Liver (tissue), 9 donors: ENCODE results near the gene CUZD1. TPM values are rescaled to one million over a fixed set of nuclear protein-coding genes. Genes with fewer than 3 reads are reported as not detected.
"Not testable (repeated sequence)": the region's sequence is repeated elsewhere in the genome, so short reads cannot be mapped to it uniquely, and the experiment has no call there.

ENCODE experiments used
- DNase-seq: peaks from one replicate; pipeline ENCODE4 v3.0.0-alpha.2; 2017; ENCODE audit warnings: low spot score
- H3K27ac ChIP-seq, 2 donors: one replicate each; pipeline ENCODE4 v1.7.0; 2013; ENCODE audit warnings: inconsistent platforms in 2 of 2, low read length in 2 of 2, control low read depth in 1 of 2, low read depth in 1 of 2, mild to moderate bottlenecking in 1 of 2
- H3K27me3 ChIP-seq, 4 donors: one replicate each; pipeline versions ENCODE4 v1.6.1 to v1.7.0; 2013; ENCODE audit warnings: low read length in 3 of 4, inconsistent platforms in 1 of 4, mild to moderate bottlenecking in 1 of 4, moderate library complexity in 1 of 4; ENCODE audit not compliant: control insufficient read depth in 4 of 4, insufficient read depth in 4 of 4
- H3K36me3 ChIP-seq, 4 donors: one replicate each; pipeline versions ENCODE4 v1.6.1 to v1.7.0; 2013; ENCODE audit warnings: low read length in 3 of 4, mild to moderate bottlenecking in 3 of 4, low read depth in 1 of 4, moderate library complexity in 1 of 4; ENCODE audit not compliant: control insufficient read depth in 4 of 4, insufficient read depth in 3 of 4
- H3K4me1 ChIP-seq, 4 donors: one replicate each; pipeline versions ENCODE4 v1.6.1 to v1.7.0; 2013; ENCODE audit warnings: low read length in 3 of 4, mild to moderate bottlenecking in 3 of 4, moderate library complexity in 1 of 4; ENCODE audit not compliant: control insufficient read depth in 4 of 4, insufficient read depth in 4 of 4
- H3K4me3 ChIP-seq, 3 donors: one replicate each; pipeline versions ENCODE4 v1.6.1 to v1.7.0; 2013; ENCODE audit warnings: low read length in 3 of 3, control low read depth in 1 of 3, low read depth in 1 of 3, mild to moderate bottlenecking in 1 of 3
- H3K9ac ChIP-seq, 2 donors: one replicate each; pipeline ENCODE4 v1.7.0; 2013; ENCODE audit warnings: low read length in 2 of 2, mild to moderate bottlenecking in 2 of 2, moderate library complexity in 2 of 2, control low read depth in 1 of 2, low read depth in 1 of 2
- H3K9me3 ChIP-seq, 4 donors: one replicate each; pipeline versions ENCODE4 v1.6.1 to v1.7.0; 2013; ENCODE audit warnings: low read length in 3 of 4; ENCODE audit not compliant: control insufficient read depth in 4 of 4
- ATF3 ChIP-seq: IDR thresholded peaks from 2 replicates; pipeline ENCODE4 v1.6.1; 2016; ENCODE audit warnings: antibody characterized with exemption
- CTCF ChIP-seq: fragments of 150-350 bp; IDR thresholded peaks from 2 replicates; pipeline ENCODE4 v1.5.1; 2017; ENCODE audit warnings: improper control_type of control experiment, low read depth, low read length; ENCODE audit not compliant: missing input control
- FOXA1 ChIP-seq: IDR thresholded peaks from 2 replicates; pipeline ENCODE4 v1.6.1; 2016; ENCODE audit warnings: antibody characterized with exemption
- GABPA ChIP-seq, 2 donors: IDR thresholded peaks in 1 of 2; conservative IDR thresholded peaks in 1 of 2; 2 replicates each; pipeline ENCODE4 v1.6.1; 2016; ENCODE audit warnings: antibody characterized with exemption in 2 of 2, mild to moderate bottlenecking in 1 of 2, moderate library complexity in 1 of 2
- HNF4G ChIP-seq: IDR thresholded peaks from 2 replicates; pipeline ENCODE4 v1.6.1; 2016; ENCODE audit warnings: antibody characterized with exemption
- JUND ChIP-seq, 2 donors: IDR thresholded peaks; 2 replicates each; pipeline ENCODE4 v1.6.1; 2016; ENCODE audit warnings: antibody characterized with exemption in 2 of 2
- MAX ChIP-seq: IDR thresholded peaks from 2 replicates; pipeline ENCODE4 v1.6.1; 2016; ENCODE audit warnings: antibody characterized with exemption
- NR2F2 ChIP-seq: IDR thresholded peaks from 2 replicates; pipeline ENCODE4 v1.6.1; 2016; ENCODE audit warnings: antibody characterized with exemption
- RAD21 ChIP-seq, 2 donors: IDR thresholded peaks; 2 replicates each; pipeline ENCODE4 v1.6.1; 2016; ENCODE audit warnings: antibody characterized with exemption in 2 of 2, mild to moderate bottlenecking in 2 of 2
- REST ChIP-seq: IDR thresholded peaks from 2 replicates; pipeline ENCODE4 v1.6.1; 2016; ENCODE audit warnings: antibody characterized with exemption, mild to moderate bottlenecking
- RXRA ChIP-seq, 2 donors: IDR thresholded peaks; 2 replicates each; pipeline ENCODE4 v1.6.1; 2017 to 2018; ENCODE audit warnings: antibody characterized with exemption in 2 of 2, mild to moderate bottlenecking in 1 of 2
- SP1 ChIP-seq: IDR thresholded peaks from 2 replicates; pipeline ENCODE4 v1.6.1; 2018; ENCODE audit warnings: antibody characterized with exemption, mild to moderate bottlenecking
- TAF1 ChIP-seq: conservative IDR thresholded peaks from 2 replicates; pipeline ENCODE4 v1.6.1; 2016; ENCODE audit warnings: antibody characterized with exemption, mild to moderate bottlenecking
- YY1 ChIP-seq: IDR thresholded peaks from 2 replicates; pipeline ENCODE4 v1.6.1; 2016; ENCODE audit warnings: antibody characterized with exemption, mild to moderate bottlenecking
- ZBTB33 ChIP-seq: IDR thresholded peaks from 2 replicates; pipeline ENCODE4 v1.6.1; 2016; ENCODE audit warnings: antibody characterized with exemption
- WGBS: extraction: QIAGEN DNeasy Blood & Tissue Kit; methylation state at CpG from one replicate; pipeline ENCODE4 v1.1.7; 2013; 5-methylcytosine and 5-hydroxymethylcytosine counted together
- polyA plus RNA-seq, 2 donors: library from polyadenylated mRNA; stranded (reverse) in 1 of 2; unstranded in 1 of 2; fragments of 200-250 nt in 1 of 2; fragments of >200 nt in 1 of 2; fragmentation: Nextera tagmentation in 1 of 2; extraction: Ambion mirVana in 1 of 2; gene quantifications; one replicate each; pipeline versions ENCODE4 v1.2.1 to v1.2.3, GENCODE V29; 2013 to 2015
- total RNA-seq, 2 donors: library from RNA; depleted of rRNA; stranded (reverse); fragments of >200 nt; gene quantifications; one replicate each; pipeline ENCODE4 v1.2.3, GENCODE V29; 2014
- donor health status: healthy.
- donor health status: healthy.
- donor health status: healthy.
- donor health status: healthy.
- donor health status: healthy.

The CUZD1 gene
- total and polyA plus RNA-seq, 4 donors = 0.03 to 0.17 (median 0.10) TPM

GRCh38 chr10:122875843-122876466 lies 30.3 kb upstream of the CUZD1 start:
- Histone ChIP-seq H3K4me3 (no peak overlapping the region), H3K9me3 (no peaks in the 10 kb centered on the region), H3K27me3 (no peaks in the 10 kb centered on the region), H3K36me3 (no peaks in the 10 kb centered on the region), H3K9ac (no peak overlapping the region), H3K4me1 (peaks cover 5 to 16% (median 11%) of the 10 kb centered on the region in 4 donors), H3K27ac (no peak overlapping the region)
- 65% methylated on average over 6 of the region's 6 CpGs for WGBS
- TF ChIP-seq ZBTB33 (no peak), SP1 (no peak), JUND (IDR thresholded peaks at IDR 0.05) (no peak), REST (no peak), HNF4G (no peak), MAX (no peak), CTCF (no peak), TAF1 (no peak), FOXA1 (no peak), GABPA (IDR thresholded peaks at IDR 0.05 in 1 of 2, conservative IDR thresholded peaks at IDR 0.05 in 1 of 2) (no peak), NR2F2 (no peak), YY1 (no peak), RAD21 (IDR thresholded peaks at IDR 0.05) (no peak), RXRA (IDR thresholded peaks at IDR 0.05) (no peak), ATF3 (no peak)
- DNase-seq = no peak

- H3K4me1 ChIP-seq, H3K27me3 ChIP-seq, H3K4me3 ChIP-seq, H3K36me3 ChIP-seq, H3K9me3 ChIP-seq, H3K9ac ChIP-seq, DNase-seq, H3K27ac ChIP-seq: not testable (repeated sequence)
- 100% methylated on average over 1 of the region's 2 CpGs for WGBS
Observed at GRCh38 chr10:122871947-122872346, 26.3 kb upstream of the CUZD1 start.

- H3K27me3 ChIP-seq, H3K27ac ChIP-seq, H3K36me3 ChIP-seq, H3K9me3 ChIP-seq, H3K4me3 ChIP-seq, H3K9ac ChIP-seq, H3K4me1 ChIP-seq, DNase-seq: not testable (repeated sequence)
- 95% methylated on average over 1 of the region's 2 CpGs for whole genome bisulfite sequencing
Observed at GRCh38 chr10:122868768-122869167, 23.1 kb upstream of the CUZD1 start.

GRCh38 chr10:122866757-122867482 lies 21.3 kb upstream of the CUZD1 start:
- DNase-seq, H3K4me1 ChIP-seq, H3K4me3 ChIP-seq, H3K9me3 ChIP-seq, H3K27me3 ChIP-seq, H3K27ac ChIP-seq, H3K36me3 ChIP-seq, H3K9ac ChIP-seq: not testable (repeated sequence)
- 87% methylated on average over 3 of the region's 3 CpGs for WGBS
